Left lung (tissue), 10 donors: Measurements from ENCODE around the gene CFAP58. TPM values are rescaled to one million over a fixed set of nuclear protein-coding genes. Genes with fewer than 3 reads are reported as not detected.

Experiments used
- ATAC-seq: fragments of 200-7000 bp; cut with Tn5 transposase; one replicate; pipeline ENCODE4 v1.9.1; 2020; ENCODE audit warnings: moderate library complexity
- DNase-seq, 4 donors: peaks; one replicate each; pipeline ENCODE4 v3.0.0-alpha.2; 2013 to 2020
- H3K27ac ChIP-seq, 2 donors: fragments of 200-600 bp; sonication (generic) in 1 of 2; one replicate each; pipeline versions ENCODE4 v1.5.0 to v1.8.0; 2020 to 2021
- H3K27me3 ChIP-seq, 2 donors: fragments of 200-600 bp; sonication (generic) in 1 of 2; one replicate each; pipeline versions ENCODE4 v1.5.0 to v1.8.0; 2020 to 2021
- H3K36me3 ChIP-seq, 2 donors: fragments of 200-600 bp; sonication (generic) in 1 of 2; one replicate each; pipeline versions ENCODE4 v1.5.0 to v1.8.0; 2020 to 2021
- H3K4me1 ChIP-seq, 2 donors: fragments of 200-600 bp; one replicate each; pipeline ENCODE4 v1.8.0; 2021
- H3K4me3 ChIP-seq, 2 donors: fragments of 200-600 bp; sonication (generic) in 1 of 2; one replicate each; pipeline versions ENCODE4 v1.5.0 to v1.8.0; 2020 to 2021; ENCODE audit warnings: mild to moderate bottlenecking in 1 of 2
- H3K9me3 ChIP-seq, 2 donors: fragments of 200-600 bp; sonication (generic) in 1 of 2; one replicate each; pipeline versions ENCODE4 v1.5.0 to v1.8.0; 2020 to 2021
- CTCF ChIP-seq, 2 donors: fragments of 200-600 bp; sonication (generic) in 1 of 2; IDR thresholded peaks; one replicate each; pipeline versions ENCODE4 v1.5.0 to v1.8.0; 2021; ENCODE audit warnings: antibody characterized with exemption in 2 of 2
- intact Hi-C, 2 donors: fragments of 100-400 bp; cut with DNase I; formaldehyde crosslinking; loops; one replicate each; pipeline versions ENCODE4 v1.11.2 to v1.14.2; 2022
- polyA plus RNA-seq, 6 donors: library from polyadenylated mRNA; unstranded; fragments of 120-200 nt; gene quantifications; one replicate each; pipeline ENCODE4 v1.2.1, GENCODE V29; 2013; ENCODE audit not compliant: insufficient read length in 6 of 6
- total RNA-seq, 2 donors: library from RNA; stranded (reverse); fragmentation: NEBNext Ultra II Directional; extraction: Animal tissue kit (Norgen Biotek cat#: 25700); gene quantifications; one replicate each; pipeline ENCODE4 v1.2.1, GENCODE V29; 2021
- donor health status: DM: no; HTN: yes; CAD: no.
- donor health status: DM: no; HTN: no; CAD: no.

CFAP58 gene
- total and polyA plus RNA-seq, 8 donors, result 0.29 to 2.2 (median 1.6) TPM

GRCh38 chr10:104437226-104437625, 83.6 kb downstream of the CFAP58 start:
- Histone ChIP-seq H3K36me3 (no peaks in the 10 kb centered on the region), H3K4me1 (peaks cover 0 to 5% of the 10 kb centered on the region in 2 donors), H3K4me3 (no peak overlapping the region), H3K27ac (no peak overlapping the region), H3K9me3 (no peaks in the 10 kb centered on the region), H3K27me3 (no peaks in the 10 kb centered on the region)
- intact Hi-C loops, result no loop called here
- no peak for ATAC-seq
- no peak for DNase-seq
- TF ChIP-seq CTCF (IDR thresholded peaks at IDR 0.05), result no peak

GRCh38 chr10:104440221-104440620, 86.6 kb downstream of the CFAP58 start:
- TF ChIP-seq CTCF (IDR thresholded peaks at IDR 0.05), result no peak
- no peak overlapping the region for H3K4me3 ChIP-seq
- no peak for ATAC-seq
- intact Hi-C loops, result no loop called here
- H3K27ac ChIP-seq, result no peak overlapping the region
- no peak for DNase-seq
- no peaks in the 10 kb centered on the region for H3K9me3 ChIP-seq
- no peaks in the 10 kb centered on the region for H3K36me3 ChIP-seq
- H3K27me3 ChIP-seq, result no peaks in the 10 kb centered on the region
- peaks cover 0 to 5% of the 10 kb centered on the region in 2 donors for H3K4me1 ChIP-seq

GRCh38 chr10:104441329-104442000, 87.8 kb downstream of the CFAP58 start:
- Histone ChIP-seq H3K9me3 (no peaks in the 10 kb centered on the region), H3K4me1 (peaks cover 0 to 5% of the 10 kb centered on the region in 2 donors), H3K4me3 (no peak overlapping the region), H3K27ac (no peak overlapping the region), H3K36me3 (no peaks in the 10 kb centered on the region), H3K27me3 (no peaks in the 10 kb centered on the region)
- DNase-seq, result peak in 1 of 4 donors; percentile 57
- peak; percentile 30 for ATAC-seq
- intact Hi-C loops, result no loop called here
- no peak for TF ChIP-seq CTCF (IDR thresholded peaks at IDR 0.05)

GRCh38 chr10:104445359-104445758, 91.7 kb downstream of the CFAP58 start:
- Histone ChIP-seq H3K27ac (no peak overlapping the region), H3K4me1 (peaks cover 0 to 5% of the 10 kb centered on the region in 2 donors), H3K9me3 (no peaks in the 10 kb centered on the region), H3K36me3 (no peaks in the 10 kb centered on the region), H3K27me3 (no peaks in the 10 kb centered on the region), H3K4me3 (no peak overlapping the region)
- ATAC-seq (no peak), DNase-seq (no peak)
- TF ChIP-seq CTCF (IDR thresholded peaks at IDR 0.05), result no peak
- intact Hi-C loops, result no loop called here

- Histone ChIP-seq H3K27ac (no peak overlapping the region), H3K27me3 (no peaks in the 10 kb centered on the region), H3K36me3 (no peaks in the 10 kb centered on the region), H3K4me1 (peaks cover 0 to 5% of the 10 kb centered on the region in 2 donors), H3K4me3 (no peak overlapping the region), H3K9me3 (no peaks in the 10 kb centered on the region)
- no peak for DNase-seq
- ATAC-seq, result no peak
- no peak for TF ChIP-seq CTCF (IDR thresholded peaks at IDR 0.05)
- intact Hi-C loops, result no loop called here
Measured at GRCh38 chr10:104446151-104446550, 92.5 kb downstream of the CFAP58 start.
